NB4 (cell line): ENCODE measurements around the gene ACIN1.

ENCODE experiments used
- DNase-seq: peaks from one replicate; pipeline ENCODE4 v3.0.0; 2010; ENCODE audit warnings: low read depth
- H3K4me3 ChIP-seq: one replicate; pipeline ENCODE4 v1.5.1; 2011; ENCODE audit warnings: mild to moderate bottlenecking, low read depth, low read length, moderate library complexity
- MYC ChIP-seq: IDR thresholded peaks from 2 replicates; pipeline ENCODE4 v1.6.1; 2011; ENCODE audit warnings: low read depth, low read length
- POLR2A ChIP-seq: IDR thresholded peaks from 2 replicates; pipeline ENCODE4 v1.6.1; 2011; ENCODE audit warnings: mild to moderate bottlenecking; ENCODE audit not compliant: insufficient read length; ENCODE audit errors: extremely low read depth
- TF ChIP-seq, protein P1 (sequence below): IDR thresholded peaks from one replicate; pipeline ENCODE4 v1.5.1; 2012; ENCODE audit warnings: low read depth, low read length
- TF ChIP-seq, protein P2 (sequence below): IDR thresholded peaks from 2 replicates; pipeline ENCODE4 v1.6.1; 2011; ENCODE audit warnings: low read depth, low read length

ACIN1 gene

DNA sequence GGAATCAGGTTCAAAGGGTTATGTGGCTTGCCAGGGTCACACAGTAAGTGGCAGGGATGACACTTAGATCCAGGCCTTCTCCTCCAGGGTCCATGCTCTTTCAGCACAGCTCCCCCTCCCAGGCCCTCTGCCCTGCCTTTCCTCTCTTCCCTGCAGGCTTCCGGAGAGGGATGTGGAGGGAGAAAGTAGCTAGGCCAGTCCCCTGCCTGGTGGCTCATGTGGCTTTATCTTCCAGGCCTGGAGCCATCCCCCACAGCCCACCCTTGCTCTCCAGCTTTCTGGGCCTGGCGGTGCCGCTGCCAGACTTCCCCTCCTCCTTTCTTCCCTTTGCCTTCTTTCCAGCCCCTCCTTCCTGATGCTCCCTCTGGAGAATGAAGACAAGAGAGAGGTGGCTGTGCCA, 51.2 kb downstream of the ACIN1 start:
- TF ChIP-seq, protein P1, sequence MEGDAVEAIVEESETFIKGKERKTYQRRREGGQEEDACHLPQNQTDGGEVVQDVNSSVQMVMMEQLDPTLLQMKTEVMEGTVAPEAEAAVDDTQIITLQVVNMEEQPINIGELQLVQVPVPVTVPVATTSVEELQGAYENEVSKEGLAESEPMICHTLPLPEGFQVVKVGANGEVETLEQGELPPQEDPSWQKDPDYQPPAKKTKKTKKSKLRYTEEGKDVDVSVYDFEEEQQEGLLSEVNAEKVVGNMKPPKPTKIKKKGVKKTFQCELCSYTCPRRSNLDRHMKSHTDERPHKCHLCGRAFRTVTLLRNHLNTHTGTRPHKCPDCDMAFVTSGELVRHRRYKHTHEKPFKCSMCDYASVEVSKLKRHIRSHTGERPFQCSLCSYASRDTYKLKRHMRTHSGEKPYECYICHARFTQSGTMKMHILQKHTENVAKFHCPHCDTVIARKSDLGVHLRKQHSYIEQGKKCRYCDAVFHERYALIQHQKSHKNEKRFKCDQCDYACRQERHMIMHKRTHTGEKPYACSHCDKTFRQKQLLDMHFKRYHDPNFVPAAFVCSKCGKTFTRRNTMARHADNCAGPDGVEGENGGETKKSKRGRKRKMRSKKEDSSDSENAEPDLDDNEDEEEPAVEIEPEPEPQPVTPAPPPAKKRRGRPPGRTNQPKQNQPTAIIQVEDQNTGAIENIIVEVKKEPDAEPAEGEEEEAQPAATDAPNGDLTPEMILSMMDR: no peak
- no peak for TF ChIP-seq POLR2A
- TF ChIP-seq, protein P2, sequence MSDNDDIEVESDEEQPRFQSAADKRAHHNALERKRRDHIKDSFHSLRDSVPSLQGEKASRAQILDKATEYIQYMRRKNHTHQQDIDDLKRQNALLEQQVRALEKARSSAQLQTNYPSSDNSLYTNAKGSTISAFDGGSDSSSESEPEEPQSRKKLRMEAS: no peak
- no peak overlapping the region for H3K4me3 ChIP-seq
- DNase-seq: no peak

DNA sequence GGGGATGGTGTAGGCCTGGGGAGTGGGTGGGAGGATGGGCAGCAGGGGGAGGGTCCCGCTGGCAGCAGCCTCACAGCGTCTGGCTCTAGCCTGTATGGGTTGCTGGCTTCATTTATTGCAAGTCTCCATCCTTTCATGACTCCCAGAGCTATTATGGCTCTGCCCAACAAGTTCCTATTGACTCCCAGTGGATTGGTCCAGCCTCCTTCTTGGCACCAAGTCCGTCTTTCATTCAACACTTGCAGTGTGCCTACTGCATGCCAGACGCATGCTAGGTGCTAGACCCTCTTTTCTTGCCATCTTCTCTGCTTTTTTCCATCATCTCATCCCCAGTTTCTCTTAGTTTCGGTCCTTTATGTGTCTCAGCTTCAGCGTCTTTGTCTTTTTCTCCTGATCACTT, 51.8 kb downstream of the ACIN1 start:
- H3K4me3 ChIP-seq: no peak overlapping the region
- DNase-seq: no peak
- TF ChIP-seq, protein P2: no peak
- TF ChIP-seq, protein P1: no peak
- TF ChIP-seq POLR2A (no peak), MYC (no peak)

DNA sequence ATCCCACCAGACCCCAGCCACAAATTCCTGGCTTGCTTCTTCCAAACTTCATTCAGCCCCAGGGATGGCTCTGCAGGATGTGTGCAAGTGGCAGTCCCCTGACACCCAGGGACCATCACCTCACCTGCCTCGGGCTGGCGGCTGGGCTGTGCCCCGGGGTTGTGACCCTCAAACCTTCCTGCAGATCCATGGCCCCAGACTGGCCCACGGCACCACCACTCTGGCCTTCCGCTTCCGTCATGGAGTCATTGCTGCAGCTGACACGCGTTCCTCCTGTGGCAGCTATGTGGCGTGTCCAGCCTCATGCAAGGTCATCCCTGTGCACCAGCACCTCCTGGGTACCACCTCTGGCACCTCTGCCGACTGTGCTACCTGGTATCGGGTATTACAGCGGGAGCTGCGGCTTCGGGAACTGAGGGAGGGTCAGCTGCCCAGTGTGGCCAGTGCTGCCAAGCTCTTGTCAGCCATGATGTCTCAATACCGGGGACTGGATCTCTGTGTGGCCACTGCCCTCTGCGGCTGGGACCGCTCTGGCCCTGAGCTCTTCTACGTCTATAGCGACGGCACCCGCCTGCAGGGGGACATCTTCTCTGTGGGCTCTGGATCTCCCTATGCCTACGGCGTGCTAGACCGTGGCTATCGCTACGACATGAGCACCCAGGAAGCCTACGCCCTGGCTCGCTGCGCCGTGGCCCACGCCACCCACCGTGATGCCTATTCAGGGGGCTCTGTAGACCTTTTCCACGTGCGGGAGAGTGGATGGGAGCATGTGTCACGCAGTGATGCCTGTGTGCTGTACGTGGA, 52.6 kb downstream of the ACIN1 start, which contains the start of gene PSMB11:
TSS of gene PSMB11 (plus strand) at position 51 of the 804 bp plus-strand sequence. CDS start at position 65, 14 bp downstream.
- DNase-seq: no peak
- no peak within 1 kb of the TSS for H3K4me3 ChIP-seq
- TF ChIP-seq, protein P2: no peak
- TF ChIP-seq MYC (no peak), POLR2A (no peak)
- TF ChIP-seq, protein P1: no peak

DNA sequence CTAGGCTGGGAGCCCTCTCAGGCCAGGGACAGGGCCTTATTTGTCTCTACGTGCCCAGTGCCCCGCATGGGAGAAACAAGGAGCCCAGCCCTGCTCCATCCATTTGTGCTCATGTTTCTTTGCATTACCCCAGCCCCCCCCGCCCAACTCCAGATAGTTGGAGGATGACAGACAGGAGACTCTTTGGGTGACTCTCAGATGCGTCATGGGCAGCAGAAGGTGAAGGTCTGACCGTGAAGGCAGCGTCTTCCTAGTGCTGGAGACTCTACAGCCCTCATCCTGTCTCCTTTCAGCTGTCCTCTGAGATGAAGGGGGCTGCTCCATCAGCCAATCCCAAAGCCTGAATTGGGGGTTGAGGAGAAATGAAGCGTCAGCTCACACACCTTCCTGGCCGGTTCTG, 53.2 kb downstream of the ACIN1 start:
- TF ChIP-seq, protein P2: no peak
- TF ChIP-seq MYC: no peak
- TF ChIP-seq, protein P1: no peak
- no peak for TF ChIP-seq POLR2A
- no peak for DNase-seq
- H3K4me3 ChIP-seq: no peak overlapping the region

DNA sequence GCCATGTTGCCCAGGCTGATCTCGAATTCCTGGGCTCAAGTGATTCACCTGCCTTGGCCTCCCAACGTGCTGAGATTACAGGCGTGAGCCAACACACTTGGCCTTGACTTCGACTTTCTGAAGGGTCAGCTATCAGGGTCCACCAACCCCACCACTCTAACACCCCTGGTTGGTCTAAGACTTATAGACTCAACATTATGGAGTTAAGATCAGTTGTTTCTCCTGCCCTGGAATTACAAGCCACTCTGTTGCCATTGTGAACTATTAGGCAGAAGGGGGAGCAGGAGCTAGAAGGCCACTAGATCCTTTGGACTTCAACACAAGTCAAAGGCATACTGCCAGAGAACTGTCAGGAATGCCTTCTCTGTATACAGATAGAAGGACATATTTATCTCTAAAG, 54.8 kb downstream of the ACIN1 start:
- H3K4me3 ChIP-seq: no peak overlapping the region
- TF ChIP-seq POLR2A (no peak), MYC (no peak)
- TF ChIP-seq, protein P2: no peak
- TF ChIP-seq, protein P1: no peak
- no peak for DNase-seq
